ENCODE data around the gene INVS. TPM values are rescaled to one million over a fixed set of nuclear protein-coding genes. Genes with fewer than 3 reads are reported as not detected.

Gene INVS
- polyA plus RNA-seq, 3 donors: 2.9 to 6.7 (median 4.2) TPM

DNA sequence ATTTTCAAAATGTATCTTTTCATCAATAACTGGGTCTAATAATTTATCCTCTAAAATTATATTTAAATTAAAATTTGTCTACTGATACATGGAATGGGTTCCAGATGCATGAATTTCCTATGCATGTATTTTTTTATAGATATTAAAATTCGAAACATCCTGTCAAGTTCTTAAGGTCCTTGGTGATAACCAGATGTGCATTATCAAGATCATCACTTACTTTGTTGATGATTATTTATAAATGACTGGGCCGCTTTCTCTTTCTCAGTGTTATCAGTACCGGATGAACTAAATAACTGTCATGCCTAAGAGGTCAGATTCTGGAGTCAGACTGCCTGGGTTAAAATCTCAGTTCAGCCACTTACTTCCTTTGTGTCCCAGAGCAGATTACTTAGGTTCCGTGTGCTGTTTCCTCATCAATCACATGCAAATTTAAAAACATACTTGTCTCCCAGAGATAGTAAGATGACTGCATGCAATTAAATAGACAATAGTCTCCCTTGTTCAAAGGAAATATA, 129.4 kb downstream of the INVS start:
- Mint-ChIP-seq H3K36me3 (peaks cover 27 to 42% of the 10 kb centered on the region in 2 donors), H3K9me3 (peaks cover 3 to 19% (median 6%) of the 10 kb centered on the region in 7 donors), H3K4me1 (no peaks in the 10 kb centered on the region), H3K27ac (peak overlapping the region in 2 of 7 donors; percentile 41 to 62), H3K4me3 (no peak overlapping the region), H3K27me3 (ENCODE audit: low read depth in 3 of 3) (no peaks in the 10 kb centered on the region)
- WGBS (ENCODE audit: insufficient coverage): 86% methylated on average over 3 of the region's 4 CpGs
- intact Hi-C loops (cut with micrococcal nuclease): no loop called here
- no peak overlapping the region for H2AFZ ChIP-seq (ENCODE audit: insufficient read depth, low read depth, low read length, poor library complexity, severe bottlenecking)
- H4K20me1 ChIP-seq (ENCODE audit: insufficient read depth, low read length): no peaks in the 10 kb centered on the region
- H3K9me3 ChIP-seq (replicated peaks in 1 of 2; ENCODE audit: control insufficient read depth in 1 of 2, insufficient read depth in 1 of 2, low read length in 2 of 2): no peaks in the 10 kb centered on the region
- no peaks in the 10 kb centered on the region for H3K4me1 ChIP-seq (ENCODE audit: control insufficient read depth in 1 of 2, insufficient read depth in 2 of 2, low read length in 2 of 2)
- H3K4me2 ChIP-seq (replicated peaks; ENCODE audit: extremely low read depth, low read length, poor library complexity, severe bottlenecking): no peak overlapping the region
- no peak overlapping the region for H3K9ac ChIP-seq (ENCODE audit: insufficient read depth, low read length, poor library complexity, severe bottlenecking)
- no peak overlapping the region for H3K4me3 ChIP-seq (replicated peaks in 1 of 3; ENCODE audit: low read depth in 2 of 3, low read length in 3 of 3)
- H3K79me2 ChIP-seq (ENCODE audit: insufficient read depth, low read length): no peaks in the 10 kb centered on the region
- no peak for DNase-seq
- TF ChIP-seq, protein P1, sequence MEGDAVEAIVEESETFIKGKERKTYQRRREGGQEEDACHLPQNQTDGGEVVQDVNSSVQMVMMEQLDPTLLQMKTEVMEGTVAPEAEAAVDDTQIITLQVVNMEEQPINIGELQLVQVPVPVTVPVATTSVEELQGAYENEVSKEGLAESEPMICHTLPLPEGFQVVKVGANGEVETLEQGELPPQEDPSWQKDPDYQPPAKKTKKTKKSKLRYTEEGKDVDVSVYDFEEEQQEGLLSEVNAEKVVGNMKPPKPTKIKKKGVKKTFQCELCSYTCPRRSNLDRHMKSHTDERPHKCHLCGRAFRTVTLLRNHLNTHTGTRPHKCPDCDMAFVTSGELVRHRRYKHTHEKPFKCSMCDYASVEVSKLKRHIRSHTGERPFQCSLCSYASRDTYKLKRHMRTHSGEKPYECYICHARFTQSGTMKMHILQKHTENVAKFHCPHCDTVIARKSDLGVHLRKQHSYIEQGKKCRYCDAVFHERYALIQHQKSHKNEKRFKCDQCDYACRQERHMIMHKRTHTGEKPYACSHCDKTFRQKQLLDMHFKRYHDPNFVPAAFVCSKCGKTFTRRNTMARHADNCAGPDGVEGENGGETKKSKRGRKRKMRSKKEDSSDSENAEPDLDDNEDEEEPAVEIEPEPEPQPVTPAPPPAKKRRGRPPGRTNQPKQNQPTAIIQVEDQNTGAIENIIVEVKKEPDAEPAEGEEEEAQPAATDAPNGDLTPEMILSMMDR (IDR thresholded peaks at IDR 0.05): no peak
- H3K36me3 ChIP-seq (replicated peaks in 1 of 2; ENCODE audit: control insufficient read depth in 1 of 2, insufficient read depth in 2 of 2, low read length in 2 of 2): peaks cover 0 to 28% of the 10 kb centered on the region in 2 donors
- H3K27me3 ChIP-seq (ENCODE audit: control insufficient read depth in 2 of 2, insufficient read depth in 2 of 2, low read length in 2 of 2): no peaks in the 10 kb centered on the region
- H3K27ac ChIP-seq (ENCODE audit: low read depth in 1 of 2, low read length in 2 of 2): no peak overlapping the region

DNA sequence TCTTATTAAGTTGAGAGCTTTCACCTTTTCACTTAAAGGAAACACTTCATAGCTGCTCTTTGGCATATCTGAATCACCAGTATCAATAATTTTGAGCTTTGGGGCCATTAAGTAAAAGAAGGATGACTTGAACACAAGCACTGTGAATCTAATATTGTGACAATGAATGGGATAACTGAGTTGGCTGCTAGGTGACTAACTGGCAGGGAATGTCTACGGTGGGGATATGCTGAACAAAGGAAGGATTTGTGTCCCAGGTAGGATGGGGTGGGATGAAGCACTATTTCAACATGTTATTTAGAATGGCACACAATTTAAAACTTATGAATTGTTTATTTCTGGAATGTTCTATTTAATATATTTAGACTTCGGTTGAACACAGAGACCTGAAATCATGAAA, 130.1 kb downstream of the INVS start:
- Mint-ChIP-seq H3K27ac (peak overlapping the region in 2 of 7 donors; percentile 37 to 62), H3K27me3 (ENCODE audit: low read depth in 3 of 3) (no peaks in the 10 kb centered on the region), H3K9me3 (peaks cover 3 to 22% (median 11%) of the 10 kb centered on the region in 7 donors), H3K4me1 (no peaks in the 10 kb centered on the region), H3K4me3 (no peak overlapping the region), H3K36me3 (peaks cover 28 to 49% of the 10 kb centered on the region in 2 donors)
- Histone ChIP-seq H3K79me2 (ENCODE audit: insufficient read depth, low read length) (no peaks in the 10 kb centered on the region), H4K20me1 (ENCODE audit: insufficient read depth, low read length) (no peaks in the 10 kb centered on the region), H3K9ac (ENCODE audit: insufficient read depth, low read length, poor library complexity, severe bottlenecking) (no peak overlapping the region), H3K9me3 (replicated peaks in 1 of 2; ENCODE audit: control insufficient read depth in 1 of 2, insufficient read depth in 1 of 2, low read length in 2 of 2) (no peaks in the 10 kb centered on the region), H2AFZ (ENCODE audit: insufficient read depth, low read depth, low read length, poor library complexity, severe bottlenecking) (no peak overlapping the region), H3K4me3 (replicated peaks in 1 of 3; ENCODE audit: low read depth in 2 of 3, low read length in 3 of 3) (no peak overlapping the region), H3K4me2 (replicated peaks; ENCODE audit: extremely low read depth, low read length, poor library complexity, severe bottlenecking) (no peak overlapping the region), H3K36me3 (replicated peaks in 1 of 2; ENCODE audit: control insufficient read depth in 1 of 2, insufficient read depth in 2 of 2, low read length in 2 of 2) (peaks cover 0 to 28% of the 10 kb centered on the region in 2 donors), H3K4me1 (ENCODE audit: control insufficient read depth in 1 of 2, insufficient read depth in 2 of 2, low read length in 2 of 2) (no peaks in the 10 kb centered on the region), H3K27me3 (ENCODE audit: control insufficient read depth in 2 of 2, insufficient read depth in 2 of 2, low read length in 2 of 2) (no peaks in the 10 kb centered on the region), H3K27ac (ENCODE audit: low read depth in 1 of 2, low read length in 2 of 2) (no peak overlapping the region)
- no CpG with 5 or more reads among the region's 2 CpGs for WGBS (ENCODE audit: insufficient coverage)
- TF ChIP-seq, protein P1 (IDR thresholded peaks at IDR 0.05): no peak
- no peak for DNase-seq
- intact Hi-C loops (cut with micrococcal nuclease): no loop called here
